Hepatocyte (in vitro differentiated cells): ENCODE data around the gene RUNX3.

Experiments
- CTCF ChIP-seq: fragments of 200-600 bp; sonication (generic); IDR thresholded peaks from 2 replicates; pipeline ENCODE4 v1.5.1; 2016; ENCODE audit warnings: antibody characterized with exemption, mild to moderate bottlenecking; ENCODE audit not compliant: poor library complexity
- EZH2 ChIP-seq: fragments of 200-600 bp; sonication (generic); IDR thresholded peaks from 2 replicates; pipeline ENCODE4 v1.6.1; 2016; ENCODE audit warnings: antibody characterized with exemption, mild to moderate bottlenecking, borderline replicate concordance
- EZH2phosphoT487 ChIP-seq: fragments of 200-600 bp; sonication (generic); IDR thresholded peaks from one replicate; pipeline ENCODE4 v1.6.1; 2018; ENCODE audit warnings: antibody characterized with exemption, mild to moderate bottlenecking, low read depth, moderate library complexity; ENCODE audit not compliant: unreplicated experiment, severe bottlenecking

- TF ChIP-seq CTCF (no peak), EZH2 (no peak), EZH2phosphoT487 (no peak)
Measured at GRCh38 chr1:24972915-24973242, 42.8 kb upstream of the RUNX3 start.
